SK-N-SH (cell line): ENCODE data around the gene TNFSF13. TPM values are rescaled to one million over a fixed set of nuclear protein-coding genes. Genes with fewer than 3 reads are reported as not detected.

Experiments
- CTCF ChIA-PET: fragments of 300-600, 350-600 bp; formaldehyde crosslinking; extraction: SDS; loops from one replicate; lab custom pipeline; 2021; lab: Yijun Ruan, JAX
- POLR2A ChIA-PET: fragments of 350-600 bp; sonication (Branson Sonifier 250); formaldehyde crosslinking; extraction: SDS; loops from one replicate; lab custom pipeline; 2020; ENCODE audit warnings: antibody characterized with exemption, inconsistent platforms; lab: Yijun Ruan, JAX
- DNase-seq: peaks from one replicate; pipeline ENCODE4 v3.0.0; 2012
- H2AFZ ChIP-seq: fragments of 200-600 bp; sonication (generic); 2 replicates; pipeline ENCODE4 v1.8.1; 2016; ENCODE audit warnings: antibody characterized with exemption, mild to moderate bottlenecking, low read depth
- H3F3A ChIP-seq: fragments of 200-600 bp; sonication (generic); replicated peaks from 2 replicates; pipeline ENCODE3; 2016; ENCODE audit warnings: antibody characterized with exemption, mild to moderate bottlenecking; ENCODE audit not compliant: insufficient read depth
- H3K27ac ChIP-seq, 2 experiments: fragments of 200-500 bp in 1 of 2; fragments of 200-600 bp in 1 of 2; sonication (Bioruptor generic) in 1 of 2; sonication (generic), shearing (Covaris generic) in 1 of 2; 2 replicates each; pipeline versions ENCODE4 v1.5.1 to v1.6.1; 2014 to 2016; ENCODE audit warnings: low read depth in 2 of 2, inconsistent platforms in 1 of 2, low read length in 1 of 2, mild to moderate bottlenecking in 1 of 2, mixed read lengths in 1 of 2
- H3K27me3 ChIP-seq: fragments of 200-600 bp; sonication (generic), shearing (Covaris generic); 2 replicates; pipeline ENCODE4 v1.6.1; 2016; ENCODE audit warnings: mixed run types; ENCODE audit not compliant: insufficient read depth
- H3K36me3 ChIP-seq, 2 experiments: fragments of 200-500 bp in 1 of 2; fragments of 200-600 bp in 1 of 2; sonication (Bioruptor generic) in 1 of 2; sonication (generic) in 1 of 2; replicated peaks in 1 of 2; 2 replicates each; pipeline versions ENCODE3 to v1.5.1; 2014 to 2016; ENCODE audit warnings: low read length in 1 of 2, mild to moderate bottlenecking in 1 of 2; ENCODE audit not compliant: insufficient read depth in 2 of 2, control insufficient read depth in 1 of 2
- H3K4me1 ChIP-seq, 2 experiments: fragments of 200-500 bp in 1 of 2; fragments of 200-600 bp in 1 of 2; sonication (Bioruptor generic) in 1 of 2; sonication (generic), shearing (Covaris generic) in 1 of 2; 2 replicates each; pipeline versions ENCODE4 v1.5.1 to v1.6.1; 2014 to 2016; ENCODE audit warnings: low read depth in 1 of 2, low read length in 1 of 2, mixed run types in 1 of 2; ENCODE audit not compliant: insufficient read depth in 2 of 2, control insufficient read depth in 1 of 2
- H3K4me2 ChIP-seq: fragments of 200-600 bp; sonication (generic), shearing (Covaris generic); 2 replicates; pipeline ENCODE4 v1.6.1; 2017; ENCODE audit warnings: mixed run types
- H3K4me3 ChIP-seq, 2 experiments: fragments of 200-500 bp in 1 of 2; fragments of 200-600 bp in 1 of 2; sonication (Bioruptor generic) in 1 of 2; sonication (generic), shearing (Covaris generic) in 1 of 2; 2 replicates each; pipeline versions ENCODE4 v1.5.1 to v1.8.1; 2014 to 2016; ENCODE audit warnings: low read depth in 2 of 2, inconsistent platforms in 1 of 2, low read length in 1 of 2, mild to moderate bottlenecking in 1 of 2, mixed read lengths in 1 of 2, moderate library complexity in 1 of 2
- H3K79me2 ChIP-seq: fragments of 200-600 bp; sonication (generic); 2 replicates; pipeline ENCODE4 v1.8.1; 2017; ENCODE audit warnings: mild to moderate bottlenecking; ENCODE audit not compliant: insufficient read depth
- H3K9ac ChIP-seq: fragments of 200-600 bp; sonication (generic); 2 replicates; pipeline ENCODE4 v1.6.1; 2017; ENCODE audit warnings: mixed run types
- H3K9me2 ChIP-seq: fragments of 200-600 bp; sonication (generic); 2 replicates; pipeline ENCODE4 v1.6.1; 2017; ENCODE audit warnings: mixed run types
- H3K9me3 ChIP-seq: fragments of 200-600 bp; sonication (generic); 2 replicates; pipeline ENCODE4 v1.6.1; 2017; ENCODE audit warnings: mixed run types, mild to moderate bottlenecking, moderate library complexity
- H4K20me1 ChIP-seq: fragments of 200-600 bp; sonication (generic); 2 replicates; pipeline ENCODE4 v1.6.1; 2017; ENCODE audit warnings: mild to moderate bottlenecking, mixed run types; ENCODE audit not compliant: insufficient read depth
- CHD2 ChIP-seq: fragments of 150-350 bp; IDR thresholded peaks from 2 replicates; pipeline ENCODE4 v1.6.1; 2018; ENCODE audit warnings: low read length; ENCODE audit not compliant: partially characterized antibody
- ELF1 ChIP-seq: IDR thresholded peaks from 2 replicates; pipeline ENCODE4 v1.4.0; 2012
- EZH2phosphoT487 ChIP-seq: fragments of 200-600 bp; sonication (generic); IDR thresholded peaks from 2 replicates; pipeline ENCODE4 v1.6.1; 2017; ENCODE audit warnings: low read depth, mixed run types, mild to moderate bottlenecking, antibody characterized with exemption, moderate library complexity, borderline replicate concordance
- FOSL2 ChIP-seq: IDR thresholded peaks from 2 replicates; pipeline ENCODE4 v1.4.0; 2012; ENCODE audit warnings: low read depth, mild to moderate bottlenecking, moderate library complexity, borderline replicate concordance
- JUND ChIP-seq: IDR thresholded peaks from 2 replicates; pipeline ENCODE4 v1.4.0; 2012
- RAD21 ChIP-seq: IDR thresholded peaks from 2 replicates; pipeline ENCODE4 v1.6.1; 2012; ENCODE audit warnings: mild to moderate bottlenecking, low read length
- REST ChIP-seq: IDR thresholded peaks from 2 replicates; pipeline ENCODE4 v1.6.1; 2012; ENCODE audit warnings: mild to moderate bottlenecking, low read depth, low read length, moderate library complexity
- RFX5 ChIP-seq: IDR thresholded peaks from 2 replicates; pipeline ENCODE4 v1.6.1; 2012; ENCODE audit warnings: mild to moderate bottlenecking, improper control_type of control experiment, low read length
- RXRA ChIP-seq: IDR thresholded peaks from 2 replicates; pipeline ENCODE4 v1.4.0; 2012; ENCODE audit warnings: low read depth, mild to moderate bottlenecking, borderline replicate concordance
- SIN3A ChIP-seq: IDR thresholded peaks from 2 replicates; pipeline ENCODE4 v1.6.1; 2012; ENCODE audit warnings: low read depth, mild to moderate bottlenecking, low read length, moderate library complexity, borderline replicate concordance
- TAF1 ChIP-seq: IDR thresholded peaks from 2 replicates; pipeline ENCODE4 v1.6.1; 2012; ENCODE audit warnings: low read depth, mild to moderate bottlenecking, low read length, moderate library complexity, borderline replicate concordance
- USF2 ChIP-seq: fragments of 150-350 bp; IDR thresholded peaks from 2 replicates; pipeline ENCODE4 v1.6.1; 2017; ENCODE audit warnings: antibody characterized with exemption, low read length, low read depth, borderline replicate concordance
- WGBS: methylation state at CpG from one replicate; pipeline ENCODE4 v1.1.6; 2017; ENCODE audit warnings: low lambda C conversion rate; 5-methylcytosine and 5-hydroxymethylcytosine counted together
- polyA plus RNA-seq, 3 experiments: library from polyadenylated mRNA; depleted of rRNA; stranded (reverse); fragments of >200 nt; gene quantifications; 2 replicates each; pipeline ENCODE4 v1.2.3, GENCODE V29; 2012

Gene TNFSF13
- polyA plus RNA-seq, 1 of the 3 experiments (the other 2 are of a cell fraction) = 2.1 TPM

GRCh38 chr17:7582396-7583252 is 24.1 kb downstream of the TNFSF13 start:
- H3K4me3 ChIP-seq = peak overlapping the region in 1 of 2 experiments; percentile 65; a peak in 1 of 4 replicates
- TF ChIP-seq EZH2phosphoT487 = no peak
- TF ChIP-seq TAF1 = no peak
- TF ChIP-seq ELF1 = no peak
- TF ChIP-seq SIN3A = no peak
- TF ChIP-seq JUND = no peak
- TF ChIP-seq RXRA = no peak
- TF ChIP-seq RAD21 = no peak
- no peak for TF ChIP-seq FOSL2
- TF ChIP-seq REST = no peak
- TF ChIP-seq RFX5 = no peak
- TF ChIP-seq USF2 = no peak
- TF ChIP-seq CHD2 = no peak
- TF ChIP-seq, all 33 proteins: peak for 0
- Histone ChIP-seq H3K9me3 (no peaks in the 10 kb centered on the region), H3K27me3 (no peaks in the 10 kb centered on the region), H4K20me1 (peaks cover 15% of the 10 kb centered on the region), H3K4me2 (peak overlapping the region; percentile 87), H3K4me1 (peaks cover 22 to 24% of the 10 kb centered on the region in 2 experiments; a peak in 2 of 4 replicates), H3K9ac (no peak overlapping the region), H3K36me3 (peaks cover 19 to 28% of the 10 kb centered on the region in 2 experiments), H3K9me2 (no peaks in the 10 kb centered on the region), H2AFZ (no peak overlapping the region), H3F3A (peaks cover 35% of the 10 kb centered on the region), H3K27ac (peak overlapping the region; percentile 97 to 98), H3K79me2 (peaks cover 59% of the 10 kb centered on the region)
- POLR2A ChIA-PET = interaction anchor here (1.4 to 2.7 kb wide), 4 partner anchors 9 to 122 kb away, joined by 4 to 37 read pairs (median 22); partner anchors contain the start of genes EFNB3, SAT2, TP53 and WRAP53
- 90% methylated on average over 4 of the region's 36 CpGs for WGBS
- DNase-seq = no peak
- CTCF ChIA-PET = interaction anchor here (0.7 to 2.6 kb wide), 3 partner anchors 10 to 104 kb away, joined by 3 to 22 read pairs (median 12); partner anchors contain the start of genes SENP3 and TP53
